Upper lobe of left lung (tissue), 4 donors: ENCODE data around the gene ADARB1.

Experiments used
- POLR2AphosphoS5 ChIP-seq, 2 donors: sonication (generic); formaldehyde crosslinking; IDR thresholded peaks; one replicate each; pipeline ENCODE4 v1.5.1; 2017; ENCODE audit warnings: antibody characterized with exemption in 2 of 2
- TF ChIP-seq, protein P1 (sequence below), 6 experiments: fragments of 450-650 bp in 4 of 6; fragments of 200-600 bp in 2 of 6; sonication (generic) in 2 of 6; IDR thresholded peaks; one replicate each; pipeline ENCODE4 v1.5.1; 2016 to 2019; ENCODE audit warnings: antibody characterized with exemption in 6 of 6

DNA sequence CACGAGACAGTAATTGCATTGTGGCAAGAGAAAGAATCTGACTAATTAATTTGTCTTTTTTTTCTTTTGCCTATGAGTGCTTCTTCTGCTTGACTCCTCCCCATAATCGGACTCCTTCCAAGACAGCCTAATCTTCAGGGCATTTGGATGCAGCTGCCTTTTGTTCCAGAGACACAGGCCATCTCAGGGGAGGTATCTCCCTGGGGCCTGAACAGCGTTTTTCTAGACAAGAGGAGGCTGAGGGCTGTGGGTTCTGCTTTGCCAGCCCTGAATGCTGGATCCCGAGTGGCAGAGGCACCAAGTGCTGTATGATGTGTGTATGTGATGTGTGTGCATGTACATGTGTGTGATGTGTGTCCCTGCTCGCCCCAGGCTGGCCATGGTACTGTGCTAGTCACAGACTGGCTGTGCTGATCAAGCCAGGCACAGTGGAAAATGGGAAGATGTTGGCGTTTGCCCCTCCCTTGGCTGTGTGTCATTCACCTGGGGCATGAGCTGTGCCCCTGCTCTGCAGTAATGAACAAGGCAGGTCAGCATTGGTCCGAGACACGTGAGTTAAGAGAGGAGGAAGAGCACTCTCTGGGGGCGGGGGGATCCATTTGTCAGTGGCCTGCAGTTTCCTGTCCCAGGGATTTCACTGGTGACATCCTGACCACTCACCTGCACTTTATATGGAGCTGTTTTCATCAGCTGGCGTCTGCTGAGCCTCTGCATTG is 77.2 kb downstream of the ADARB1 start:
- TF ChIP-seq, protein P1, sequence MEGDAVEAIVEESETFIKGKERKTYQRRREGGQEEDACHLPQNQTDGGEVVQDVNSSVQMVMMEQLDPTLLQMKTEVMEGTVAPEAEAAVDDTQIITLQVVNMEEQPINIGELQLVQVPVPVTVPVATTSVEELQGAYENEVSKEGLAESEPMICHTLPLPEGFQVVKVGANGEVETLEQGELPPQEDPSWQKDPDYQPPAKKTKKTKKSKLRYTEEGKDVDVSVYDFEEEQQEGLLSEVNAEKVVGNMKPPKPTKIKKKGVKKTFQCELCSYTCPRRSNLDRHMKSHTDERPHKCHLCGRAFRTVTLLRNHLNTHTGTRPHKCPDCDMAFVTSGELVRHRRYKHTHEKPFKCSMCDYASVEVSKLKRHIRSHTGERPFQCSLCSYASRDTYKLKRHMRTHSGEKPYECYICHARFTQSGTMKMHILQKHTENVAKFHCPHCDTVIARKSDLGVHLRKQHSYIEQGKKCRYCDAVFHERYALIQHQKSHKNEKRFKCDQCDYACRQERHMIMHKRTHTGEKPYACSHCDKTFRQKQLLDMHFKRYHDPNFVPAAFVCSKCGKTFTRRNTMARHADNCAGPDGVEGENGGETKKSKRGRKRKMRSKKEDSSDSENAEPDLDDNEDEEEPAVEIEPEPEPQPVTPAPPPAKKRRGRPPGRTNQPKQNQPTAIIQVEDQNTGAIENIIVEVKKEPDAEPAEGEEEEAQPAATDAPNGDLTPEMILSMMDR (IDR thresholded peaks at IDR 0.05) = no peak
- no peak for TF ChIP-seq POLR2AphosphoS5 (IDR thresholded peaks at IDR 0.05)
